Measurements from ENCODE around the gene MICAL2.

DNA sequence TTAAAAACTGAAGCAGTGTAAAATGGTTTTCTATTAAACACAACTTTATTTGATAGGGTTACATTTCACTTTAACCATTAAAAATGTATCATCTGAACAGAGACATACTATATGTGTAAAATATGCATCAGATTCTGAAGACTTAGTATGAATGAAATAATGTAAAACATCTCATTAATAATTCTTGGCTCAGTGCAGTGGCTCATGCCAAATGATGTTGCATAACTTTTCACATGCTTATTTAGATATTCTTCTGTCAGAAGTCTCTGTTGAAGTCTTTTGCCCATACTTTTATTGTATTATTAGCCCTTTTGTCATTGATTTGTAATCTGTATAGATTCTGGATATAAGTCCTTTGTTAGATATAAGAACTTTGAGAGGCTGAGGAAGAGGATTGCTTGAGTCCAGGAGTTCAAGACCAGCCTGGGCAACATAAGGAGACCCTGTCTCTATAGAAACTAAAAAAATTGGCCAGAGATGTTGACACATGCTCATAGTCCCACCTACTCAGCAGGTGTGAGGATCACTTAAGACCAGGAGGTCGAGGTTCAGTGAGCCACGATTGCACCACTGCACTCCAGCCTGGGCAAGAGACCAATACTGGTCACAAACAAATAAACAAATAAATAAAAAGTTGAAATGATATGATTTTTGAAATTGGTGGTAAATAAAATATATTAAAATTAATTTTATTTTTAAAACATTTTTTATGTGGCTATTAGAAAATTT lies 193.2 kb downstream of the MICAL2 start:
- TF ChIP-seq CTCF (IDR thresholded peaks at IDR 0.05) (no peak), CEBPB (IDR thresholded peaks at IDR 0.05) (no peak)

Measured in A549 (cell line).